GM18870 (cell line): ENCODE measurements around the gene CCL7.
"Not testable (repeated sequence)": the region's sequence is repeated elsewhere in the genome, so short reads cannot be mapped to it uniquely, and the experiment has no call there.

Experiments
- ATAC-seq: cut with Tn5 transposase; IDR thresholded peaks from one replicate; pipeline ENCODE4 v1.9.1; 2021; ENCODE audit warnings: moderate library complexity; ENCODE audit not compliant: unreplicated experiment

CCL7 gene

DNA sequence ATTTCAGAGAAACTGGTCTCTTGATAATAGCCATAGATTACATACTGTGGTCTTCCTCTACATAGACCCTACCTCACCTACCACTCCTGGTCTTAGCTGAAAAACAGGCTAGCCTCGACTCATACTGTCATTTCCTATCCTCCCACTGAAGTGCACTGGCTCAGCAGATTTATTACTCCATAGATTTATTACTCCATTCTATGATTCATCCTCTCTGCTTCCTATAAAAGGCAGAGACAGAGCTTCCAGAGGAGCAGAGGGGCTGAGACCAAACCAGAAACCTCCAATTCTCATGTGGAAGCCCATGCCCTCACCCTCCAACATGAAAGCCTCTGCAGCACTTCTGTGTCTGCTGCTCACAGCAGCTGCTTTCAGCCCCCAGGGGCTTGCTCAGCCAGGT, at the start of gene CCL7:
TSS of gene CCL7 (plus strand) at position 253 of the 400 bp plus-strand sequence. CDS start at position 323, 70 bp downstream.
- no peak for ATAC-seq

DNA sequence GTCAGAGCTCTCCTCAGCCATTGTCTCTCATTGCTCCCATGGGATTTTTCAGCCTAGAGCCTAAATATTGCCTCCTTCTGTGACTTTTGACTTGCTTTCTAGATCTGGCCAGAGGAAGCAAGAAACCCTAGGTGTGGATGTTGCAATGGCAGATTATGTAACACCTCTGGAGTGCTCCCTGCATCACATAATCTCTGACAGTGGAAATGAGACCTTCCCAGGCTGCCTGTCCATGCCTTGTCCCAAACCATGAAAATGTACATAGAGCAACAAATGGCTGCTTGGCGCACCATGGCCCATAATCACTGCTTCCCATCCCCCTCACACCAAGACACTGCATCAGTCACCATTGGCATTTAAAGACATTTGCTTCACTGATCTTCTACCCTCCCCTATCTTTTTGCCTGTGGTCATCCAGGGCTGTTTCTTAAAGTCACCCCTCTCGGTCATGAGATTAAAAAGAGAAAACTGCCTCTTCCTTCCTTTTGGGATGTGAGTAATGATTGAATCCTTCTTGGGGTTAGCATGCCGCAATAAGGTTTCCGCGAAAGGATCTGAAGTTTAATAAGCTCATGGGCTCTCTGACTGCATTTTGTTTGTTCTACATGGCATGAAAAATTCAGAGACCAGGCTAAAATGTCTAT, 49.1 kb upstream of the CCL7 start:
- no peak for ATAC-seq

DNA sequence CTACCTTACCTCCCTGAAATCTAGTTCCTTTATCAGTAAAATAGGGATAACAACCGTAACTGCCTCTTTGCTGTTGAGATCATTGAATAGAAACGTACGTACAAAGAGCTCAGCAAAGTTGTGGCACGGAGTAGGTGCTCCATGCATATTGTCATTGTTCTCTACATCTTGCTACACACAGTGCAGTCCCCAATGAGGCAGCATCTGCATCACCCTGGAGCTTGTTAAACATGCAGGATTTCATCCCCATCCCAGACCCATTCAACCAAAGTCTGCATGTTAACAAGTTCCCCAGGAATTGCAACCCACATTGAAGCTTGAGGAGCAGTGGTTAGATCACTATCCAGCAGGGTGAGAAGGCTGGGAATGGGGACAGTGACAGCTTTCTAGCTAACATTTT, 48.6 kb upstream of the CCL7 start:
- no peak for ATAC-seq

DNA sequence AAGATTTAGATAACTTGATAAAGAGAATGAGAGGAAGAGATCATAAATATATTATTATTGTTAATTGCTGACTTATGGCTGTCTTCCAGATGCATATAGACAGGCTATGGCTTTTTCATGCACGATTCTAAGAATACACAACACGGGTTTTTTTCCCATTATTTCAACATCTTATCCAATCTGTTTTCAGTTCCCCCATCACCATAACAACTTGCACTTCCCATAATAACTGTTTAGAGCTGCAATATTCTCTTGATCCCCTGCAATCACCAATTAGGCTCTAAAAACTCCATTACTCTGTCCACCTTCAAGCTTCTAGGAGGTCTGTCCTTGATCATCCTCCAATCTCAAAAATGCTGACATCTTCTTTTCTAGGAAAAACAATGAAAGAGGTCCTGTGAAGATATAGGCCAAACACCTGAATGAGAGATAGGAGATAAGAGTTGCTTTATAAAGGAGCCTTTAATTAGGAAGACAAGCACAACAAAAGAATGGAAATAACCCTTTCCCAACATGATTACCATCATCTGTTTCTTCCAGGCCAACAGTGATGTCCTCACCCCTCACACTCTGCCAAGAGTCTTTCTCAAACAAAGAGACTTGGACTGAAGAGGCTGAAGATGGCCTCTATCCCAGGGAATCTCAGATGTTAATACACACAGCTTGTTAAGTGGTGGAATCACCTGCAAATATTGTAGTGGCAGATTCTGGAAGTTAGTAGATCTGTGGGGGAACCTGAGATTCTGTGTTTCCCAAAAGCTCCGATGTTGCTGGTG, 47.1 kb upstream of the CCL7 start:
- no peak for ATAC-seq

DNA sequence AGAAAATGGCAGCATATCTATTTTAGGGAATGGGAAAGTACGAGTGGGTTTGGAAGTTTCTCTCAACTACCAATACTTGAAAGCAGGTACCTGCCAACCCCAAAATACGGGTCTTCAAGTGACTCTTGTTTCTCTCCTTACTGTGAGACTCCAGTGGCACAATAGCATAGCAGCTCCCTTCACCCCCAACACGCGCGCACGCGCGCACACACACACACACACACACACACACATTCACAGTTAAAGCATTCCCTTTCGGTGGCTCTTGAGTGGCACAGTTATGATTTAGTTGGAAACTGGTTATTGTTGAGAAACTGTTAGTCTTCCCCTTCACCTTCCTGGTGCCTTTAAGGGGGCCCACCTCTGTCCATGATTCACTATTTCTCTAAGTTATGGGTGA, 45.0 kb upstream of the CCL7 start:
- ATAC-seq = no peak

DNA sequence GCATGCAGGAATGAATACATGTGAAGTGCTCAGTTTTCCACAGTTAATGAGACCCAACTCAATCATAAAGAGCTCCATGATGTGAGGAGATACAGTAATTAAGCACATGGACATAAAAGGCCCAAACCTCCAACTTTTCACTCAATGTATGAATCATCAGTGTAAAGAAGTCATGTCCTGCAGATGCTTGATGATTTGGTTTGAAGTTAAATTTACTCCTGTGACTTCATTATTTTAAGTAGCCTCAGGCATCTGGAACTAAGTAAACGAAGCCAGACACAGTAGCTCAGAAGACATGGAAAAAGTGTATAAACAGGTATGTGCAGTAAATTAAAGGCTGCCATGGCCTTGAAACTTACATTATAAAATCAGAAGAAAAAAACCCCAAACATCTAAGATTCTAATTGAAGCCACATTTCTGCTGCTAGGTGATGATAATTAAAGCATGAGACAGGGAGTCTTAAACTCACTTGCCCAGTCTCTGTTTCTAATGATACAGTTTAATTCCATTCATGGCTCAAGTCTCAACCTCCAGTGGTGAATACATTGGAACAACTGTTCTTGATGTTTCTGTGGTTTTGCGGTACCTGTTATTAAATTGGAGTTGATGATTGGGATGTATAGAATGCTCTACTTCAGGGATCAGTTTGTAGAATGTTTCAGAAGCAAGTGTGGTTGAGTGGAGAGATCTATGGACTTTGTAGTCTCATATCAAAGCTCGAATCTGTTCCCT, 43.8 kb upstream of the CCL7 start:
- no peak for ATAC-seq

DNA sequence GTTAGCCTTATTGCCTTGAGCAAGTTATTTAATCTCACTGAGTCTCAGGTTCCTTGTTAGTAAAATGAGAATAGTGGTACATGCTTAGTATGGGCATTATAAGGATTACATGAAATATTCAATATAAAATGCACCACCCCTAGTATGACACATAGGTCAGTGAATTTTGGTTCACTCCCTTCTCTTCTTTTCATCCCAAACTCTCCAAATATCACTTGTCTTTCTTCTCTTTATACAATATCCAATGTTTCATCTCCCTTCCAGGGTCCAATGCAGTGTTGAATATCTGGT, 43.3 kb upstream of the CCL7 start:
- no peak for ATAC-seq

DNA sequence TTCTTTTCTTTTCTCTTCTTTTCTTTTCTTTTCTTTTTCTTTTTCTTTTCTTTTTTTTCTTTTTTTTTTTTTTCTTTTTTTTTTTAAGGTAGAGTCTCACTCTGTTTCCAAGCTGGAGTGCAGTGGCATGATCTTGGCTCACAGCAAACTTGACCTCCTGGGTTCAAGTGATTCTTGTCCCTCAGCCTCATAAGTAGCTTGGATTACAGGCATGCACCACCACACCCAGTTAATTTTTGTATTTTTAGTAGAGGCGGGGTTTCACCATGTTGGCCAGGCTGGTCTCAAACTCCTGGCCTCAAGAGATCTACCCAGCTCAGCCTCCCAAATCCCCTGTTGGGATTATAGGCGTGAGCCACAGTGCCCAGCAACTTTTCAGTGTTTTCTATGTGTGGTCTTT, 42.7 kb upstream of the CCL7 start:
- not testable (repeated sequence) for ATAC-seq

DNA sequence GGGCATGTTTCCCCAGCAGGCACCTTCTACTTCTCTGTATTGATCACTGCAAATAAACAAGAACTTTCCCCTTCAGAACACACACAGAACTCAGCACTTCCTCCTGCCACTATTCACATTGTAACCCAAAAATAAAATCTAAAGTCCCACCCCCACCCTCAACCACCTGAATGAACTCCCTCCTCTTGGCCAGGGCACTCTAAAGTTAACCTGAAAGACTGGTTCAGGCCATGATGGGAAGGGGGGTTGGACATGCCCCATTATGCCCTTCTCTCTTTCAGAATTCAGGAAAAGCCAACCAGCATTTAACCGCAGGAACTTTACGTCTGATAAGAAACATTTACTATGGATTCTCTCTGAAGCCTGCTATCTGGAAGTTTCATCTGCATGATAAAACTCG, 42.3 kb upstream of the CCL7 start:
- no peak for ATAC-seq

DNA sequence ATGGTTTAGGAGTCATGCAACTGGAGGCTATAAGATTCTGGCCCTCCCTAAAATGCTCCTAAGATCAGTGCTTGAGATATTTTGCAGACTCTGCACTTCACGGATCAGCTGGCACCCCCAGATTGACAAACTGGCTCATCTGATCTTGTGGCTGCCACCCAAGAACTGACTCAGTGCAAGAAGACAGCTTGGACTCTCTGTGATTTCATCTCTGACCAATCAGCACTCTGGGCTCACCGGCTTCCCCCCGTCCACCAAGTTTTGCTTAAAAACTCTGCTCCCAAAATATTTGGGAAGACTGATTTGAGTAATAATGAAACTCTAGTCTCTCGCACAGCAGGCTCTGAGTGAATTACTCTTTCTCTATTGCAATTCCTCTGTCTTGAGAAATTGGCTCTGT, 41.2 kb upstream of the CCL7 start:
- ATAC-seq = no peak

DNA sequence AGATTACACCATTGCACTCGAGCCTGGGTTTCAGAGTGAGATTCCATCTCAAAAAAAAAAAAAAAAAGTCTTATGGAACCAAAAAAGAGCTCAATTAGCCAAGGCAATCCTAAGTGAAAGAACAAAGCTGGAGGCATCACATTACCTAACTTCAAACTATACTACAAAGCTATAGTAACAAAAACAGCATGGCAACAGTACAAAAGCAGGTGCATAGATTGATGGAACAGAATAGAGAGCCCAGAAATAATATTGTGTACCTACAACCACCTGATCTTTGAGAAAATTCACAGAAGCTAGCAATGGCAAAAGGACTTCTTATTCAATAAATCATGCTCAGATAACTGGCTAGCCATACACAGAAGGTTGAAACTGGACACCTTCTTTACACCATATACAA, 39.7 kb upstream of the CCL7 start:
- ATAC-seq = no peak

DNA sequence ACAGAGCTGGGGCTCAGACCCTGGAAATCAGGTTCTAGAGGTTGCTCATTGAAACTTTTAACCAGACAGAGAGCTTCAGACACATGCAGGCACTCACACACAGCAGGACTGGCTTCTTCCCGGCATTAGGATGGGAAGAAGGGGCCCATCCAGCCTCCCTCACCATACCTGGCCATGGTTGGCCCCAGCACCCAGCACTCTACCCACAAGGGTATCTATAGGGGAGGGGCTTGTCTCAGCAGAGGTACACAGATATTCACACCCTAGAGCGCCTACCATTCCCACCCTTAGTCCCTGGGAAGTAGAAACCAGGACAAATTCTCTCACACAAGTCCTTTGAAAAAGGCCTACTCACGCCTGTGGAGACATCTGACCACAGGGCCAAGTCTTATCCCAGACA, 35.4 kb upstream of the CCL7 start:
- ATAC-seq = no peak

DNA sequence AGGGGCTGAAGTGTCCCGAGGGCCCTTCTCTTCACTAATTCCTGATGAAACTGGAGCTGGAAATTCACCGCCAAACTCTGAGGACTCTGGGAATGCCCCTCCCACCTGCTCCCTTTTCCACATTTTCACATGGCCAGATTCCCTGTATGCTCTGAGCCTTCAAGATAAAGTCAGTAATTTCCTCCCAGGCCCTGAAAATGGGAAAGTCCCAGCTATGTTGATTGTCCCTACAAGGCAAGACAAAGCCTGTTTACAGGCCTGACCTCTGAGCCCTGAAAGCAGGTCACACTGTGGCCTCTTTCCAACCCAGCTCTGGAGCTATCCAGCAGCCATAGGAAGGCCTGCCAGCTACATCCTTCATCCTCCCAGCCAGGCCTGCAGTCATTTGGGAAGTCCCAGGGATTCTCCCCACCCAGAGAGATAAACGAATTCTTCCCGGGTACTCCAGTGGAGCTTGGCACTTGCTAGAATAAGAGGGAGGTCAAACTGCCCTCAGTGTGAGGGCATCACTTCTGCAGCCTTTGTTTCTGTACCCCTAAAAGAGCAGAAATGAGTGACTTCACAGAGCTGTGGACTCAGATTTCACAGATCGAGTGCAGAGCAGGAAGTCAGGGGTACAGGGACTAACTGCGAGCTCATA, 34.5 kb upstream of the CCL7 start:
- ATAC-seq = no peak

DNA sequence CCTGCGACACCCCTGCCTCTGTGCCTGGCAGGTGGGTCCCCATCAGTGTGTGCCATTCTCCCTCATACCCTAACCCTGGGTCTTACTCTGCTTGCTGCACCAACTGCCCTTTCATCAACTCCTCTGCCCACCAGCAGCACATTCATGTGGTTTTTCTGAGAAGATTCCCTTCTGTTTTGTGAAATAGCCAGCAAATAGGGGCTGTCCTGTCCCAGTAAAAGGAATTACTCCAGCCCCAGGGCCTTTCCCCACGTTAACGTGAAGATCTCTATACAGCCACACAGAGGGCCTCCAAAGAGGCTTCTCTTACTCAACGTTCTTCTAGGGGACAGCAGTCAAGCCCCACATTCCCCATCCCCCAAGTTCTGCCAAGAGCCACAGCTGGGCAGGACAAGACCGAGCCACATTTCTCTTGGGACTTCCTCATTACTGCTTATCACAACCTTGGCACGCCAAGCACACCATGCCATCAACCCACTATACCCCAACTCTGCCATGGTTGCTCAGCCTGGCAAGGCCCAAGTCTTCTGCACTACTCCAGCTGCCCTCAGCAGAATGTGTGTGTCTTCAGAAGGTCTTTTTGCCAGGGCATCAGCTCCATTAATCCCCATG, 33.6 kb upstream of the CCL7 start:
- no peak for ATAC-seq

DNA sequence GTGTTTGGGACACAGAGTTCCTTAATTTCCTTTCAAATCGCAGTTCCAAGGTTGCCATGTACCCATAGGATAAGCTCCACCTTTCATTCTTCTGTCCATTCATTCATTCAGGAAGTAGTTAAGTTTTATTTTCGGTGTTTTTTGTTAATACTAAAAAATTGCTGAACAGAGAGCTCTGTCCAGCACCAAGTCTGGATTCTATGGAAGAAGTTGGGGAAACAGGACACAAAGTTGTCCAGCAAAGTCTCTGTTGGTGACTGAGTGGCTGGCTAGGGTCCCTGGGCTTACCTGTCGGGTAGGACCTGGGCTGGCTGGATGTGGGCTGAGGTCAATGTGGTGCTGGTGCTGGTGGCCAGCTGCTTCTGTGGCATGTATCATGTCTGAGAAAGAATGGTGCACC, 32.6 kb upstream of the CCL7 start:
- ATAC-seq = no peak

DNA sequence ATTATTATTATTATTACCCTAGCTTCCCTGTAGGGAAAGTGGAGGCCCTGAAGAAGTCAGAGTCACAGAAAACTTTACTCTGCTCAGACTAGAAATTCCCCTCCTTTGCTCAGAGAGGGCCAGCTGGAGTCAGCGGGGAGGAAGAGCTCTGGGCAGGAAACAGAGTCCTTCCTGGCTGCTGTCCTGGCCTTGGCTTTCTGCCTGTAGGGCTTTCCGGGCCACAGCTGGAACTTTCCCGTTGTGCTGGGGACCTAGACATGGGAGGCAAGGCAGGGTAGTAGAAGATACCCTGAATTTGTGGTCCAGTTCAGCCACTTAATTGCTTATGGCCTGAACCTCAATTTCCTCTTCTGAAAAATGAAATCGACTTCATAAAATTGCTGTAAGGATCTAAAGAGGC, 29.0 kb upstream of the CCL7 start:
- no peak for ATAC-seq

DNA sequence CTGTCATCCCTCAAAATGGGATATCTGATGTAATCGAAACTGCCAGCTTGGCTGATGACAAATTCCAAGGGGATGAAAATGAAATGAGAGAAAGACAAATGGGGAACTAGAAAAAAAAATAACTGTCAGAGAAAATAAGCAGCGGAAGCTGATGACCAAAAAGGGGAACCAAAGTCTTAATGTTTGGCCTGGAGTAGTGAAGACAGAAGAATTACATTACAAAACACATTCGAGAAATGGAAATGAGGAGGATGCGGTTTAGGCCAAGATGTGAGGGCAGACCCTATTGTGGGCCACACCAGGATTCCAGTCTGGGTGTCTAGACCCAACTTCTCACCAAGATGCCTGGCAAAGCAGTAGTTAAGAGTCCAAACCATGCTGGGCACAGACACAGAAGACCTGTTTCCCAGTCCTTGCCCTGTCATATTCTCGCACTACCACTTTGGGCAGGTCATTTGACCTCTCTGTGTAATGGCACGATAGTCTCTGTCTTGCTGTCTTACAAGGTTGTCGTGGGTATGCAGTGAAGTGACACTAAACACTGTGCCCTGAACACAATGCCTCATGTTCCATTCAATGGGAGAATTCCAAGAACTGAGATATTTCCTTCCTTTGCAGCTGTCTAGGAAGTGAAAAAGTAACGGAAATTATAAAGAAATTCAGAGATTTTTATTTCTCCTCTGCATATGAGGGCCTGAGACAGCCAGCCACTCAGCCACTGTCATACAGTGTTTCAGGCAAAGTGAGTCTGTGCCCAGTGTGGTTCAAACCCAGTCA, 27.2 kb upstream of the CCL7 start:
- no peak for ATAC-seq

DNA sequence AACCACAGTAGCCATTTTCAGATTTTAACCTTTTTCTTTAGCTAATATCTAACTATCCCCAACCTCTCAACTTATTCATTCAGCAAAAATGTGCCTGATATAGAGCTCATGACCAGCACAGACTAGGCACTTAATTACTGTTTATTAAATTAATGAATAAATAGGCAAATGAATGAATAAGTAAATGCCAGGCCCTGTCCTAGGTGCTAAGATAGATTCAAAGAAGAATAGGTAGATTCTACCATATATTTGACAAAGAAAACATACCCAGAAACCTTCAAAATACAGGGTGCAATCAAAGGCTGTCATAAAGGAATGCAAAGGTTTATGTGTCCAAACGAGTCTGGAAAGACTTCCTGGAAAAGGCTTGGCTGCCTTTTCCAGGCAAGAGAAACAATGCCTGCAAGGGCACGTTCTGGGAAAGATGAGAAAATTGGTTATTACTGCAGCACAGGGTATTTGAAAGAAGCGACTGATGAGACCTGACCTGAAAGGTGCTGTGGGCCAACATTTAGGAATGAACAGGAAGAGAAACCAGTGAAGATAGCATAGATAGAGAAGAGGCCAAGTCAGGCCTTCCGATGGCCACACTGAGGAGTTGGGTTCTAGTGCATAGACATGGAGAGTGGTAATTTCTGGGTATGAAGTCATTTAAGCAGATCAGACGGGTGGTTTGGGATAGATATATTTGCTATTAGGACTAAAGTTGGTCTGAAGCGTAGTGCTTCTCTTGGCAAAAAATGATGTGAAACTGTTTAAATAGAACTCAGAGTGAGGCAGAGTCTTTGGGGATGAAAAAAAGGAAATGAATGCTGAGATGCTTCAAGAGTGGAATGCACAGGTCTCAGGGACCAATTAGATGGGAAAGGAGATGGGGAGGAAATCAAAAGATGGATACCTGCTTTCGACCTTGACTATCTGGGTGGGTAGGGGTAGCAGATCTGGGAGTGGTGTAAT, 26.4 kb upstream of the CCL7 start:
- ATAC-seq = no peak

DNA sequence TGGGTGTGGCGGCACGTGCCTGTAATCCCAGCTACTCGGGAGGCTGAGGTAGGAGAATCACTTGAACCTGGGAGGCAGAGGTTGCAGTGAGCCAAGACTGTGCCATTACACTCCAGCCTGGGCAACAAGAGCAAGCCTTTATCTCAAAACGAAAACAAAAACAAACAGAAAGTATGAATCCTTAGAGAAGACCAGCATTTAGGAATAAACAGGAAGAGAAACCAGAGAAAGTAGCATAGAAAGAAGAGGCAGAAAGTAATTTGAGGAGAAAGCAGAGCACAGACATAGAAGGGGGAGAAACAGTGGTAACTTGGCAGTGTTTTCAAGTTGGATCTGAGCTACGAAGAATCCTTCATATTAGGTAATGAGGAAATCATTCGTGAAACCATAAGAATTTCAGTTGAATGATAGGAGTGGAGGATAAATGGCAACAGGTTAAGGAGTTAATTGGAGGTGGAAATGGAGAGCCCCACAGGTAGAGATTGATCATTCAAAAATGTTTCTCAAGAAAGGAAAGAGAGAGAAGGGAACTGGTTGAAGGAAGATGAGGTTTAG, 24.6 kb upstream of the CCL7 start:
- ATAC-seq = no peak
